Psoas muscle (tissue), 8 donors: Measurements from ENCODE around the gene OR52E5. TPM values are rescaled to one million over a fixed set of nuclear protein-coding genes. Genes with fewer than 3 reads are reported as not detected.

ENCODE experiments used
- ATAC-seq, 4 donors: fragments of 200-7000 bp; cut with Tn5 transposase; one replicate each; pipeline ENCODE4 v1.9.1; 2020; ENCODE audit warnings: moderate library complexity in 3 of 4, mild to moderate bottlenecking in 2 of 4
- DNase-seq, 2 donors: peaks; one replicate each; pipeline ENCODE4 v3.0.0-alpha.2; 2020
- H3K27ac ChIP-seq: fragments of 200-600 bp; one replicate; pipeline ENCODE4 v1.8.0; 2022
- H3K27me3 ChIP-seq, 3 donors: fragments of 200-600 bp in 1 of 3; one replicate each; pipeline versions ENCODE4 v1.6.1 to v1.8.0; 2013 to 2022; ENCODE audit warnings: low read length in 2 of 3, mild to moderate bottlenecking in 2 of 3, moderate library complexity in 1 of 3; ENCODE audit not compliant: insufficient read depth in 3 of 3
- H3K36me3 ChIP-seq, 2 donors: fragments of 200-600 bp in 1 of 2; one replicate each; pipeline versions ENCODE4 v1.6.1 to v1.8.0; 2013 to 2022; ENCODE audit warnings: low read depth in 1 of 2, mild to moderate bottlenecking in 1 of 2, moderate library complexity in 1 of 2; ENCODE audit not compliant: insufficient read depth in 1 of 2
- H3K4me1 ChIP-seq: fragments of 200-600 bp; one replicate; pipeline ENCODE4 v1.8.0; 2022
- H3K4me3 ChIP-seq: fragments of 200-600 bp; one replicate; pipeline ENCODE4 v1.8.0; 2022; ENCODE audit warnings: mild to moderate bottlenecking
- H3K9me3 ChIP-seq: fragments of 200-600 bp; one replicate; pipeline ENCODE4 v1.8.0; 2022
- CTCF ChIP-seq: fragments of 200-600 bp; IDR thresholded peaks from one replicate; pipeline ENCODE4 v1.8.0; 2022; ENCODE audit warnings: antibody characterized with exemption
- WGBS, 3 donors: extraction: QIAGEN DNeasy Blood & Tissue Kit; methylation state at CpG; one replicate each; pipeline versions ENCODE4 v1.1.6 to v1.1.7; 2013; 5-methylcytosine and 5-hydroxymethylcytosine counted together
- intact Hi-C, 2 donors: fragments of 100-400 bp; cut with DNase I; formaldehyde crosslinking; loops; one replicate each; pipeline versions ENCODE4 v1.11.0 to v1.14.2; 2022
- polyA plus RNA-seq, 3 donors: library from polyadenylated mRNA; stranded (reverse); fragments of 200-250 nt; gene quantifications; one replicate each; pipeline ENCODE4 v1.2.3, GENCODE V29; 2013
- total RNA-seq, 4 donors: library from RNA; stranded (reverse); fragmentation: NEBNext Ultra II Directional in 2 of 4; extraction: Animal tissue kit (Norgen Biotek cat#: 25700) in 2 of 4; gene quantifications; one replicate each; pipeline versions ENCODE4 v1.2.1 to v1.2.4, GENCODE V29; 2021 to 2023
- donor health status: healthy with polysubstance abuse.
- donor health status: DM: no; HTN: no; CAD: no; lungs with moderate emphysema.
- donor health status: Bipolar disorder and iron deficiency.
- donor health status: healthy.
- donor health status: DM: yes; HTN: yes; CAD: no.
- donor health status: DM: no; HTN: no; CAD: no.
- donor health status: DM: no; HTN: no; CAD: no.
- donor health status: DM: yes; HTN: yes; CAD: no.

Gene OR52E5
- total and polyA plus RNA-seq, 7 donors = not detected

DNA sequence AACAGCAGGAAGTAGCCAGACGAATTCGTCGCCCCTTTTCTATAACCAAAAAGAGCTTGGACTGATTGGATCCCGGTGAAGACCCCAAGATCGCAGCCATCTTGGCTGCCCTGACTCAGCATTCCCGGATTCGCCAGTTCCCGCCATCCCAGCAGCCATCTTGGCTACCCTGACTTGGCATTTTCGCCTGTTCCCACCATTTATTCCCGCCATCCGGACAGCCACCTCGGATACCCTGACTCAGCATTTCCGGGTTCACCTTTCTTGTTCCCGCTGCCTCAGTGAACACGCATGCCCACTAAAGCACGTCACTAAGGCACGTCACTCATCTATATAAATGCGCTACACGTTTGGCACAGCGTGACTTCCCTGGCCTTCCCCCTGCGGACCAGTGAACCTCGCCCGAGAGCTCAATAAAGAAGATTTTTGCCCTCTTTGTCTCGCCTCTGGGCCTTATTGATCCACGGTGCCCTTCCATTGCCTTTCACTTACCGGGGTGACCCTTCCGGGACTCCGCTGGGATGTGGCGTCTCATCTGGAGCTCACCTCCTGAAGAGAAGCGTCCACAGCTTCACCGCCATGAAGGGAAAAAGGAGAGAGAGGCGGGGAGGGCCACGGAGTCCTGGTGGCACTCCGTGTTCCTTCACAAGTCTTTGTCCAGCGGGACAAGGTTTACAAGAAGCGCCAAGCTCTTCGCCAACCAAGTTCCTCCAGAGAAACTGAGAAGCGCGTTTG is 45.0 kb downstream of the OR52E5 start:
- H3K36me3 ChIP-seq = no peaks in the 10 kb centered on the region
- no peaks in the 10 kb centered on the region for H3K9me3 ChIP-seq
- no peak overlapping the region for H3K4me3 ChIP-seq
- DNase-seq (no peak), ATAC-seq (no peak)
- intact Hi-C loops = no loop called here
- TF ChIP-seq CTCF = no peak
- no peaks in the 10 kb centered on the region for H3K27me3 ChIP-seq
- no peaks in the 10 kb centered on the region for H3K4me1 ChIP-seq
- H3K27ac ChIP-seq = no peak overlapping the region
- WGBS, 3 donors = 86 to 92% (median 87%) methylated on average over 39 of the region's 39 CpGs

GRCh38 chr11:5938603-5938965 is 45.6 kb downstream of the OR52E5 start:
- no peak for TF ChIP-seq CTCF
- Histone ChIP-seq H3K27me3 (no peaks in the 10 kb centered on the region), H3K9me3 (no peaks in the 10 kb centered on the region), H3K27ac (no peak overlapping the region), H3K4me3 (no peak overlapping the region), H3K36me3 (no peaks in the 10 kb centered on the region), H3K4me1 (no peaks in the 10 kb centered on the region)
- WGBS, 3 donors = 71 to 80% (median 79%) methylated on average over 21 of the region's 21 CpGs
- intact Hi-C loops = no loop called here
- ATAC-seq = no peak
- DNase-seq = no peak

DNA sequence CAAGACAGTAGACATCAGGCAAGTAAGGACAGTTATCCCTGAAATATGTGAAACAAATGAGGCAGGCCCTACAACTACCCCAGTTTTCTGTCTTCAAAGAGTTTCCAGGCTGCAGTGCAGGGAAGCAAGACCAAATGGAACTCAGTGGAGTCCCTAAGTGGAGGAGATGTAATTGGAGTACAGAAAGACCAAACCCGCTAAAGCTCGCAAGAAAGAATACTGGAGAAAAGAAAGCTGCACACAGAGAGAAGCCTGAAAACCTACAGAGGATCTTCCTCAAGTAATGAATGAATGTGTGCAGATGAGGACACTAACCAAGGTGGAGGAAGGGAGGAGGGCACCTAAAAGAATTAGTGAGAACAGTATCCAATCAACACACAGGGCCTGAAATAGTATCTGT is 47.7 kb downstream of the OR52E5 start:
- H3K9me3 ChIP-seq = no peaks in the 10 kb centered on the region
- TF ChIP-seq CTCF = no peak
- 78 to 86% (median 84%) methylated on average over 2 of the region's 2 CpGs for WGBS, 3 donors

DNA sequence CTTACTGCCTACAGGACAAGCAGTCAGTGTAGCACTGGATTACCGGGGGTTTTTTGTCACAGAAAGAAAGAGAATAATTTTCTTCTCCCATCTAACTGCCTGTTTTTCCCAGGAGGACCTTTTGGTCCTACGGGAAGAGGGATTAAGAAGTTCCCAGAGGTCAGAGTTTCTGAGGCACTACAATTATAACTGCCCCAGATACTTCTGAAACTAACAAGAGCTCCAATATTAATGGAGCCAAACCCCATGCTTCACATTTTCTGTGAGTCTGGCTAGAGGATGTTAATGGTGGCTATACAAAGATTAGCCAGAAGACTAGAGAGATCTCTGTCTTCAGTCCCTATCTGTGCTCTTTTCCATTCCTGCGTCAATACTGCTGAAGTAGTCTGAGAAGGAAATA is 48.9 kb downstream of the OR52E5 start, which contains the start of gene OR56A3:
Gene OR56A3 (plus strand): TSS at position 301 of the 400 bp plus-strand sequence. CDS start 5,096 bp downstream, outside the sequence.
- DNase-seq (no peak), ATAC-seq (no peak)
- no peak within 1 kb of the TSS for H3K4me3 ChIP-seq
- TF ChIP-seq CTCF = no peak
- intact Hi-C loops = no loop called here
- no peaks in the 10 kb centered on the region for H3K9me3 ChIP-seq
- H3K27me3 ChIP-seq = no peaks in the 10 kb centered on the region
- no peaks in the 10 kb centered on the region for H3K36me3 ChIP-seq
- H3K27ac ChIP-seq = no peak within 1 kb of the TSS
- 65 to 70% (median 69%) methylated on average over 3 of the region's 3 CpGs for WGBS, 3 donors
- no peaks in the 10 kb centered on the region for H3K4me1 ChIP-seq

More for the DNA sequence above, 47.7 kb downstream of the OR52E5 start:
- Histone ChIP-seq H3K4me3 (no peak overlapping the region), H3K4me1 (no peaks in the 10 kb centered on the region), H3K27me3 (no peaks in the 10 kb centered on the region), H3K36me3 (no peaks in the 10 kb centered on the region), H3K27ac (no peak overlapping the region)
- DNase-seq (no peak), ATAC-seq (no peak)
- intact Hi-C loops = no loop called here

Other genes starting within 250 kb of the OR52E5 start
- 1 to 10 TPM; 1.1 to 6.3 (median 3.0) TPM for gene TRIM5, start 208.1 kb upstream of the OR52E5 start, total RNA-seq
- 1 to 10 TPM in 2 of 3 donors, under 1 TPM in 1; 0.98 to 2.6 (median 1.6) TPM for gene TRIM5, start 208.1 kb upstream of the OR52E5 start, polyA plus RNA-seq
- 10 to 100 TPM in 1 of 4 donors, 1 to 10 TPM in 3; 6.2 to 12.4 (median 7.9) TPM for gene TRIM22, start 203.4 kb upstream of the OR52E5 start, total RNA-seq
- gene TRIM22, start 203.4 kb upstream of the OR52E5 start, polyA plus RNA-seq = 1 to 10 TPM; 5.1 to 5.6 (median 5.5) TPM
- not detected for gene OR56B1, start 156.8 kb upstream of the OR52E5 start, total RNA-seq
- gene OR56B1, start 156.8 kb upstream of the OR52E5 start, polyA plus RNA-seq = not detected
- gene OR52N4, start 139.0 kb upstream of the OR52E5 start, total RNA-seq = not detected
- not detected for gene OR52N4, start 139.0 kb upstream of the OR52E5 start, polyA plus RNA-seq
- not detected for gene OR52N5, start 109.9 kb upstream of the OR52E5 start, total RNA-seq
- not detected for gene OR52N5, start 109.9 kb upstream of the OR52E5 start, polyA plus RNA-seq
- not detected for gene OR52N1, start 101.9 kb upstream of the OR52E5 start, total RNA-seq
- not detected for gene OR52N1, start 101.9 kb upstream of the OR52E5 start, polyA plus RNA-seq
- not detected for gene OR52N2, start 84.3 kb upstream of the OR52E5 start, total RNA-seq
- not detected for gene OR52N2, start 84.3 kb upstream of the OR52E5 start, polyA plus RNA-seq
- gene OR52E6, start 51.3 kb upstream of the OR52E5 start, total RNA-seq = not detected
- gene OR52E6, start 51.3 kb upstream of the OR52E5 start, polyA plus RNA-seq = not detected
- not detected for gene OR52E8, start 35.5 kb upstream of the OR52E5 start, total RNA-seq
- gene OR52E8, start 35.5 kb upstream of the OR52E5 start, polyA plus RNA-seq = not detected
- gene OR52E4, start 12.6 kb upstream of the OR52E5 start, total RNA-seq = not detected
- gene OR52E4, start 12.6 kb upstream of the OR52E5 start, polyA plus RNA-seq = not detected
- not detected for gene OR56A3, start 49.0 kb downstream of the OR52E5 start, total RNA-seq
- gene OR56A3, start 49.0 kb downstream of the OR52E5 start, polyA plus RNA-seq = not detected
- gene OR56A5, start 75.3 kb downstream of the OR52E5 start, total RNA-seq = not detected
- gene OR56A5, start 75.3 kb downstream of the OR52E5 start, polyA plus RNA-seq = not detected
- not detected for gene OR52L1, start 93.8 kb downstream of the OR52E5 start, total RNA-seq
- gene OR52L1, start 93.8 kb downstream of the OR52E5 start, polyA plus RNA-seq = not detected
- gene OR56A4, start 113.7 kb downstream of the OR52E5 start, total RNA-seq = not detected
- not detected for gene OR56A4, start 113.7 kb downstream of the OR52E5 start, polyA plus RNA-seq
- gene OR56A1, start 137.6 kb downstream of the OR52E5 start, total RNA-seq = not detected
- not detected for gene OR56A1, start 137.6 kb downstream of the OR52E5 start, polyA plus RNA-seq
- not detected for gene OR56B4, start 214.5 kb downstream of the OR52E5 start, total RNA-seq
- not detected for gene OR56B4, start 214.5 kb downstream of the OR52E5 start, polyA plus RNA-seq